Astrocyte of the cerebellum (primary cell): ENCODE results near the gene ARL2.
A peak's percentile ranks its signal among the peaks of the same experiment; 100 is the strongest.
"Not testable (repeated sequence)": the region's sequence is repeated elsewhere in the genome, so short reads cannot be mapped to it uniquely, and the experiment has no call there.

Experiments used
- DNase-seq: peaks from one replicate; pipeline ENCODE4 v3.0.0-alpha.2; 2011; ENCODE audit warnings: low read depth
- H3K4me3 ChIP-seq: 2 replicates; pipeline ENCODE4 v1.5.1; 2011; ENCODE audit warnings: mild to moderate bottlenecking, low read depth, low read length, moderate library complexity
- in situ Hi-C: cut with HindIII; loops from 2 replicates; pipeline ENCODE4 v1.10.0; 2017; ENCODE audit warnings: low sequenced_read_pairs
- TF ChIP-seq, protein P1 (sequence below): IDR thresholded peaks from 2 replicates; pipeline ENCODE4 v1.5.1; 2012; ENCODE audit warnings: low read length, low read depth, moderate library complexity, mild to moderate bottlenecking; ENCODE audit errors: missing control alignments

Gene ARL2

DNA sequence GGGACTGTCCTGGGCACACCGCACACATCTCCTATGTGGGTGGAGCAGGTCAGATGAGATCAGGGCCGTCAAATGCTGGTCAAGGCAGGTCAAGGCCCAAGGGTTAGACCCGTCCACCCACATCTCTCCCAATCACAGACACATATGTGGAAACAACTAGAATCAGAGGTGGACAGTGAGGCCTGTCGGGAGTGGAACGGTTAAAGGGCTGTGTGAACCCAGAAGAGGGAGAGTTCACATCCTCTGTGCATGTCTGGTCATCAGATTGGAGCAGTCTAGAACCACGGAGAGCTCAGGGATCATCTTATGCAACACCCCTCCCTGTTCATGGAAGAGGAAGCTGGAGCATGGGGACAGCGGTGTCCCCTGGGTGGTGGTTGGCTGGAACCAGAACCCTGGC lies 5.9 kb downstream of the ARL2 start:
- no peak overlapping the region for H3K4me3 ChIP-seq
- TF ChIP-seq, protein P1, sequence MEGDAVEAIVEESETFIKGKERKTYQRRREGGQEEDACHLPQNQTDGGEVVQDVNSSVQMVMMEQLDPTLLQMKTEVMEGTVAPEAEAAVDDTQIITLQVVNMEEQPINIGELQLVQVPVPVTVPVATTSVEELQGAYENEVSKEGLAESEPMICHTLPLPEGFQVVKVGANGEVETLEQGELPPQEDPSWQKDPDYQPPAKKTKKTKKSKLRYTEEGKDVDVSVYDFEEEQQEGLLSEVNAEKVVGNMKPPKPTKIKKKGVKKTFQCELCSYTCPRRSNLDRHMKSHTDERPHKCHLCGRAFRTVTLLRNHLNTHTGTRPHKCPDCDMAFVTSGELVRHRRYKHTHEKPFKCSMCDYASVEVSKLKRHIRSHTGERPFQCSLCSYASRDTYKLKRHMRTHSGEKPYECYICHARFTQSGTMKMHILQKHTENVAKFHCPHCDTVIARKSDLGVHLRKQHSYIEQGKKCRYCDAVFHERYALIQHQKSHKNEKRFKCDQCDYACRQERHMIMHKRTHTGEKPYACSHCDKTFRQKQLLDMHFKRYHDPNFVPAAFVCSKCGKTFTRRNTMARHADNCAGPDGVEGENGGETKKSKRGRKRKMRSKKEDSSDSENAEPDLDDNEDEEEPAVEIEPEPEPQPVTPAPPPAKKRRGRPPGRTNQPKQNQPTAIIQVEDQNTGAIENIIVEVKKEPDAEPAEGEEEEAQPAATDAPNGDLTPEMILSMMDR: no peak
- DNase-seq: no peak
- in situ Hi-C loops: no loop called here

DNA sequence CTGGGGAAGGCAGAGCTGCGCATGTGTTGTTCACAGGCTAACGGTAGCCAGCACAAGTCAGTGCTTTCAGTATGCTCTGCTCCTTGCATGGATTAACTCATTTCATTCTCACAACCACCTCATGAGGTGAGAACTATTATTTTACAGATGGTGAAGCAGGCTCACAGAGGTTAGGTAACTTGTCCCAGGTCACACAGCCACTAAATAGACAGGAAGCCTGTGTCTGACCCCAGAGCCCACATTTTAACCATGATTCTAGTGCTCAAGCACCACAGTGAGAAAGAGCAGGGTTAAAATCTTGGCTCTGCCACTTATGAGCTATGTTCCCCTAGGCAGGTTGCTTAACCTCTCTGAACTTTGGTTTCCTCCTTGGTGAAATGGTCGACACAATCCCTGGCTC lies 7.0 kb downstream of the ARL2 start:
- no peak for DNase-seq
- in situ Hi-C loops: no loop called here
- H3K4me3 ChIP-seq: no peak overlapping the region
- TF ChIP-seq, protein P1: no peak

DNA sequence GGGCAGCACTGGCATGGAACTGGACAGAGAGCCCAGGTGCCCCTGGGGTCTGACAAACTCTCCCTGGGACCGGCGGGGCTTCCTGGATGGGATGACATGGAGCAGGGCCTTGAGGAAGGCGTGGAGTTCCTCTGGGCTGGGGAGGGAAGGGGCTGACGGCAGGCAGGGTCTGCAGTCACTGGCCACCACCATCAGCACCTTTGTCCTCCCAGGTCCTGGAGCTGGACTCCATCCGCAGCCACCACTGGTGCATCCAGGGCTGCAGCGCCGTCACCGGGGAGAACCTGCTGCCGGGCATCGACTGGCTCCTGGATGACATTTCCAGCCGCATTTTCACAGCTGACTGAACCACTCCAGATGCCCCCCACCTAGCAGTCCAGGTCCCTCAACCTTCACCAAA lies 7.5 kb downstream of the ARL2 start:
- no peak overlapping the region for H3K4me3 ChIP-seq
- TF ChIP-seq, protein P1: no peak
- no peak for DNase-seq
- in situ Hi-C loops: no loop called here

DNA sequence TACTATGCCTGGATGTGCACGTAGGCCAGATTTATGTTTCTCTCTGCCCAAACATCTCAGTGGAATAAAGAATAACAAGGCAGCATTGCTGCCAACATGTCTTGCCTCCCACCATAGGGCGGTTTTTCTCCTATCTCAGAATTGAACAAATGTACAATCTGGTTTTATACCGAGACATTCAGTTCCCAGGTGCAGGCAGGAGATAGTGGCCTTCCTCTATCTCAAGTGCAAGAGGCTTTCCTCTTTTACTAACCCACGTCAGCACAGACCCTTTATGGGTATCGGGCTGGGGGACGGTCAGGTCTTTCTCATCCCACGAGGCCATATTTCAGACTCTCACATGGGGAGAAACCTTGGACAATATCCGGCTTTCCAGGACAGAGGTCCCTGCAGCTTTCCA lies 9.5 kb downstream of the ARL2 start:
- DNase-seq, H3K4me3 ChIP-seq, in situ Hi-C loops: not testable (repeated sequence)

DNA sequence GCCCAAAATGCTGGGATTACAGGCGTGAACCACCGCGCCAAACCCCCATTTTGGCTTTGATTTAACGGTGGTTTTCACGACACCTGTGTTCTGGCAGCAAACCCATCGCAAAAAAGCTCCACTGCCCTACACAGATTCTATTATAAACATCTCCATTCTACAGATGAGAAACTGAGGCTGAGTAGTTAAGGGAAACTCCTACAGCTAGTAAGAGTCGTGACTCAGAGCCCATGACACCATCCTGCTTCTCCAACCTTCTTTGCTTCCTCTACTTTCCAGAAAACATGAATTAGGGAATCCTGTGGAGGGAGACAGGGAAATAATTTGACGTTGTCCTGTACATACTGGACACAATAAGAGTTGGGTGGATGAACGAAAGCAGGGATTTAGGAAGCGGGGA lies 12.8 kb downstream of the ARL2 start:
- TF ChIP-seq, protein P1: no peak
- no peak for DNase-seq
- in situ Hi-C loops: no loop called here
- peak overlapping the region; percentile 55 for H3K4me3 ChIP-seq

DNA sequence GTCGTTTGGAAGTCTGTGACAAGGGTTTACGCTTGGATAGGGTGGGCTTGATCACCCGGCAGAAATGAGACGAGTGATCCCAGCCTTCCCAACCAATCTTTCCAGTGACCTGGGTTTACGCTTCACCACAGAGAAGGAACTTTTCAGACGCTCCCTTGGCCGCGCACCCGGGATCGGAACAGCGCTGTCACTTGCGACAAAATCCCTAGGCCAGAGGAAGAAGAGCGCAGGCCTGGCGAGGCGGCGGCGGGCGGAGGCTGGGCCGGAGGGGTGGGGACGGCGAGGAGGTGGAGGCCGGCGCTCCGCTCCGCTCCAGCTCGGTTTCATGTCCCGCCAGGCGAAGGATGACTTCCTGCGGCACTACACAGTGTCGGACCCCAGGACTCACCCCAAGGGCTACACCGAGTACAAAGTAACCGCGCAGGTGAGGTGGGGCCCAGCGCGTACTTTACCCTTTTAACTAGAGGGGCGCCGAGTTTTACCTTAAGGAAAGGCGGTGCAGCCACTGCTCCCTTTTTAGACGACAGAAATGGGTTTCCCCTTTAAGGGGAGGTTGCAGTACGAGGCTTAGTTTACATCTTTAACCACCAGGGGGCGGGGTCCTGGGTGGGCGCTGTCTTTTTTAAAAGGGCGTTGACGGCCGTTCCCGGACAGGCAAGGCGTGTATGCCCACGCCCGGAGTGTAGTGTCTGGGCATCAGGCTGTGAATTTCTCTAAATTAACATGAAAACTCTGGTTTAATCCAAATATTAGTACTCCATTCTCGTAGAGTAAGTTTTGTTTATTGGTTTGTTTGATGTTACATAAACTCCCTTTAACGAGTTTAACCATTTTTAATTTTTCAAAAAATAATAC lies 13.5 kb downstream of the ARL2 start, which contains the start of gene SNX15:
Gene SNX15, plus strand, starts transcription at position 227 of the 855 bp plus-strand sequence. Its CDS starts 99 bp downstream, at position 326.
- in situ Hi-C loops: no loop called here
- TF ChIP-seq, protein P1: peak; percentile 65
- peak; percentile 94 for DNase-seq
- H3K4me3 ChIP-seq: peak within 1 kb of the TSS; percentile 55

DNA sequence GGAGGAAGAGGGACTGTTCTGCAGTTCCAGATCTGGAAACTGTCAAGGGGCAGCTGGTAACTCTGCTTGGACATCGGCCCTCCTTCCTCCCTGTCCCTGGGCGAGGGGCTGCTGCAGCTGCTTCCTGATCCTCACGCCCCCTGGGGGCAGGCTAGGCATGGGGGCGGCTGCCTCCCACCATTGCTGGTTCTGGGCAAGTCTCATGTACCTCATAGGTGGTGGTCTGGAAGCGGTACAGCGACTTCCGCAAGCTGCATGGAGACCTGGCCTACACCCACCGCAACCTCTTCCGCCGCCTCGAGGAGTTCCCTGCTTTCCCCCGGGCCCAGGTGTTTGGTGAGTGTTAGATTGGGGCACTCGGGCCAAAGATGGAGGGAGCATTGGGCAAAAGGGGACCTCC lies 18.3 kb downstream of the ARL2 start:
- DNase-seq: no peak
- TF ChIP-seq, protein P1: no peak
- in situ Hi-C loops: no loop called here
- no peak overlapping the region for H3K4me3 ChIP-seq
